Right lobe of liver (tissue), 6 donors: ENCODE measurements around the gene OR6J1. TPM values are rescaled to one million over a fixed set of nuclear protein-coding genes. Genes with fewer than 3 reads are reported as not detected.

Experiments used
- ATAC-seq, 4 donors: fragments of 200-7000 bp; cut with Tn5 transposase; one replicate each; pipeline ENCODE4 v1.9.1; 2020; ENCODE audit warnings: mild to moderate bottlenecking in 4 of 4, moderate library complexity in 4 of 4
- DNase-seq, 3 donors: peaks; one replicate each; pipeline ENCODE4 v3.0.0-alpha.2; 2020
- H3K27ac ChIP-seq, 3 donors: fragments of 200-600 bp; one replicate each; pipeline ENCODE4 v1.8.0; 2022
- H3K27me3 ChIP-seq, 2 donors: fragments of 200-600 bp; one replicate each; pipeline ENCODE4 v1.8.0; 2022
- H3K36me3 ChIP-seq, 4 donors: fragments of 200-600 bp; sonication (generic) in 1 of 4; one replicate each; pipeline versions ENCODE4 v1.5.1 to v1.8.0; 2017 to 2022; ENCODE audit warnings: control low read depth in 1 of 4
- H3K4me1 ChIP-seq, 4 donors: fragments of 200-600 bp; sonication (generic) in 1 of 4; one replicate each; pipeline versions ENCODE4 v1.5.1 to v1.8.0; 2017 to 2022; ENCODE audit warnings: control low read depth in 1 of 4
- H3K4me3 ChIP-seq, 3 donors: fragments of 200-600 bp; one replicate each; pipeline ENCODE4 v1.8.0; 2022
- H3K9me3 ChIP-seq, 4 donors: fragments of 200-600 bp; sonication (generic) in 1 of 4; one replicate each; pipeline versions ENCODE4 v1.5.1 to v1.8.0; 2017 to 2022; ENCODE audit warnings: control low read depth in 1 of 4
- POLR2A ChIP-seq: fragments of 450-650 bp; IDR thresholded peaks from one replicate; pipeline ENCODE4 v1.6.1; 2017; ENCODE audit warnings: antibody characterized with exemption, mild to moderate bottlenecking
- WGBS: methylation state at CpG from one replicate; pipeline ENCODE4 v1.1.6; 2018; ENCODE audit warnings: low coverage, low lambda C conversion rate; ENCODE audit not compliant: insufficient coverage; ENCODE audit errors: missing lambda C conversion rate; 5-methylcytosine and 5-hydroxymethylcytosine counted together
- intact Hi-C, 2 donors: fragments of 100-400 bp; cut with DNase I; formaldehyde crosslinking; loops; one replicate each; pipeline versions ENCODE4 v1.11.2 to v1.14.1; 2022
- total RNA-seq, 6 experiments: library from RNA; depleted of rRNA in 2 of 6; stranded (reverse); fragments of >200 nt in 2 of 6; fragmentation: NEBNext Ultra II Directional in 3 of 6; extraction: Animal tissue kit (Norgen Biotek cat#: 25700) in 3 of 6; gene quantifications; one replicate each; pipeline versions ENCODE4 v1.1.0 to v1.2.4, GENCODE V29; 2016 to 2023
- TF ChIP-seq, protein P1 (sequence below), 4 donors: fragments of 200-600 bp in 3 of 4; fragments of 450-650 bp in 1 of 4; IDR thresholded peaks; one replicate each; pipeline versions ENCODE4 v1.5.1 to v1.8.0; 2016 to 2022; ENCODE audit warnings: antibody characterized with exemption in 4 of 4, mild to moderate bottlenecking in 2 of 4
- donor health status: DM: no; HTN: yes; CAD: no.
- donor health status: DM: no; HTN: no; CAD: no.
- donor health status: DM: no; HTN: no; CAD: no.
- donor health status: DM: no; HTN: yes; CAD: no.
- donor health status: DM: no; HTN: yes; CAD: no.

OR6J1 gene
- total RNA-seq, 6 experiments from 2014 or later = not detected

GRCh38 chr14:22614240-22614799 lies 29.8 kb downstream of the OR6J1 start:
- Histone ChIP-seq H3K27ac (no peak overlapping the region), H3K4me1 (peaks cover 0 to 8% (median 0%) of the 10 kb centered on the region in 4 donors), H3K4me3 (no peak overlapping the region), H3K36me3 (peaks cover 0 to 28% (median 14%) of the 10 kb centered on the region in 4 donors), H3K27me3 (no peaks in the 10 kb centered on the region), H3K9me3 (no peaks in the 10 kb centered on the region)
- intact Hi-C loops = no loop called here
- DNase-seq = no peak
- peak; percentile 59 to 91 (median 81) for ATAC-seq
- WGBS = 22% methylated on average over 4 of the region's 6 CpGs
- TF ChIP-seq POLR2A = no peak
- TF ChIP-seq, protein P1, sequence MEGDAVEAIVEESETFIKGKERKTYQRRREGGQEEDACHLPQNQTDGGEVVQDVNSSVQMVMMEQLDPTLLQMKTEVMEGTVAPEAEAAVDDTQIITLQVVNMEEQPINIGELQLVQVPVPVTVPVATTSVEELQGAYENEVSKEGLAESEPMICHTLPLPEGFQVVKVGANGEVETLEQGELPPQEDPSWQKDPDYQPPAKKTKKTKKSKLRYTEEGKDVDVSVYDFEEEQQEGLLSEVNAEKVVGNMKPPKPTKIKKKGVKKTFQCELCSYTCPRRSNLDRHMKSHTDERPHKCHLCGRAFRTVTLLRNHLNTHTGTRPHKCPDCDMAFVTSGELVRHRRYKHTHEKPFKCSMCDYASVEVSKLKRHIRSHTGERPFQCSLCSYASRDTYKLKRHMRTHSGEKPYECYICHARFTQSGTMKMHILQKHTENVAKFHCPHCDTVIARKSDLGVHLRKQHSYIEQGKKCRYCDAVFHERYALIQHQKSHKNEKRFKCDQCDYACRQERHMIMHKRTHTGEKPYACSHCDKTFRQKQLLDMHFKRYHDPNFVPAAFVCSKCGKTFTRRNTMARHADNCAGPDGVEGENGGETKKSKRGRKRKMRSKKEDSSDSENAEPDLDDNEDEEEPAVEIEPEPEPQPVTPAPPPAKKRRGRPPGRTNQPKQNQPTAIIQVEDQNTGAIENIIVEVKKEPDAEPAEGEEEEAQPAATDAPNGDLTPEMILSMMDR (IDR thresholded peaks at IDR 0.05) = no peak

DNA sequence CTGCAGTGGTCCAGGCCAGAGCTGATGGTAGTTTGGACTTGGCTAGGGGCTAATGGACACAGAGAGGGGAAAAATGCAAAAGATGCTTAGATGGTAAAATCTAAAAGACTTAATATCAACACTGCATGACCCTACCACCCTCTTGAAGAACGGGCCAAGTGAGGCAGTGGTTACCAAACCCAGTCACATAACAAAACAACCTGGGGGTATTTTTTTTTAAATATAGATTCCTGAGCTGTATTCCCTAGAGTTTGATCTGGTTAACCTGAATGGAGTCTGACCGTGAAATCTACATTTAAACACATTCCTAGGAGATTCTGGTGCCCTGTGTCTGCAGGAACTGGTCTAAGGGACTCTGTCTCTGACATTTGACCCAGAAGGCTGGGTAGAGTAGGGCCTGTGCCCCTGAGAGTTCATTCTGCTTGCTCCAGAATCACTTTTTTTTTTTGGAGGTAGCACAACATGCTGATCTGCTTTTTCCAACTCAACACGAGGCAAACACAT lies 30.4 kb downstream of the OR6J1 start:
- no peaks in the 10 kb centered on the region for H3K27me3 ChIP-seq
- intact Hi-C loops = no loop called here
- TF ChIP-seq, protein P1 (IDR thresholded peaks at IDR 0.05) = no peak
- TF ChIP-seq POLR2A = no peak
- H3K36me3 ChIP-seq = peaks cover 0 to 34% (median 16%) of the 10 kb centered on the region in 4 donors
- no peaks in the 10 kb centered on the region for H3K9me3 ChIP-seq
- ATAC-seq (peak in 3 of 4 donors; percentile 11 to 36 (median 26)), DNase-seq (no peak)
- peaks cover 0 to 8% (median 0%) of the 10 kb centered on the region in 4 donors for H3K4me1 ChIP-seq
- no peak overlapping the region for H3K4me3 ChIP-seq
- H3K27ac ChIP-seq = no peak overlapping the region
- WGBS = 50% methylated on average over 2 of the region's 3 CpGs

DNA sequence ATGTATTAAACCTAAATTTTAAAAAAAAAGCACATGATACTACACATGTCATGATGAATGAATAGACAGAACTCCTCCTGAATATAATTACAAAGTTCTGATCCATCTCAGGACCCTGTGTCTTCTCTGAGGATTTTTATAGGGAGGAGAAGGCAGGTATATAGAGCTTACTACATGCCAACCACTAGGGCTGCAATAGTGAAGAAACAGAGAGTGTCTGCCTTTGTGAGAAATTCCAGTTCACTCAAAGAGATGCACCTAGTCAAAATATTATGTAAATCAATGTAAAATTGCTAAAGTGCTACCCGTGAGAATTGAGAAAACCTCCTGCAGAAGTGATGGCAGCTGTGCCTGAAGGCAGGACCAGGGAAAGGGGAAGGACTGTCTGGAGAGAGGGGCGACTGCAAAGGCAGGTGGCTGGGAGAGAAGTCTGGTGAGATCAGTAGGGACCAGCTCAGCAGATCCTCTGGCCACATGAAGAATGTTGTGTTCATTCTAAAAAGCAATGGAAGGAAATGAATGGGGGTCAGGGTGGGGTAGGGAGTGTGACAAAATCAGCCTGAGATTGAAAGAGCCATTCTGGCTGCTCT lies 31.0 kb downstream of the OR6J1 start:
- H3K9me3 ChIP-seq = no peaks in the 10 kb centered on the region
- DNase-seq = no peak
- TF ChIP-seq POLR2A = no peak
- TF ChIP-seq, protein P1 (IDR thresholded peaks at IDR 0.05) = no peak
- peaks cover 0 to 39% (median 17%) of the 10 kb centered on the region in 4 donors for H3K36me3 ChIP-seq
- H3K27me3 ChIP-seq = no peaks in the 10 kb centered on the region
- H3K4me3 ChIP-seq = no peak overlapping the region
- ATAC-seq = peak in 1 of 4 donors; percentile 30
- WGBS = 69% methylated on average over 2 of the region's 2 CpGs
- peaks cover 0 to 8% (median 0%) of the 10 kb centered on the region in 4 donors for H3K4me1 ChIP-seq
- intact Hi-C loops = no loop called here
- H3K27ac ChIP-seq = no peak overlapping the region

GRCh38 chr14:22610931-22611330 lies 33.2 kb downstream of the OR6J1 start:
- DNase-seq (no peak), ATAC-seq (no peak)
- no peaks in the 10 kb centered on the region for H3K9me3 ChIP-seq
- H3K4me3 ChIP-seq = no peak overlapping the region
- 100% methylated on average over 1 of the region's 2 CpGs for WGBS
- no peaks in the 10 kb centered on the region for H3K27me3 ChIP-seq
- peaks cover 0 to 62% (median 26%) of the 10 kb centered on the region in 4 donors for H3K36me3 ChIP-seq
- peaks cover 0 to 8% (median 0%) of the 10 kb centered on the region in 4 donors for H3K4me1 ChIP-seq
- TF ChIP-seq, protein P1 (IDR thresholded peaks at IDR 0.05) = no peak
- no peak for TF ChIP-seq POLR2A
- H3K27ac ChIP-seq = no peak overlapping the region
- intact Hi-C loops = no loop called here
